Left lung (tissue), 10 donors: ENCODE measurements around the gene POMC. TPM values are rescaled to one million over a fixed set of nuclear protein-coding genes. Genes with fewer than 3 reads are reported as not detected.
A peak's percentile ranks its signal among the peaks of the same experiment; 100 is the strongest.
"Not testable (repeated sequence)": the region's sequence is repeated elsewhere in the genome, so short reads cannot be mapped to it uniquely, and the experiment has no call there.

Source experiments
- ATAC-seq: fragments of 200-7000 bp; cut with Tn5 transposase; one replicate; pipeline ENCODE4 v1.9.1; 2020; ENCODE audit warnings: moderate library complexity
- DNase-seq, 4 donors: peaks; one replicate each; pipeline ENCODE4 v3.0.0-alpha.2; 2013 to 2020
- H3K27ac ChIP-seq, 2 donors: fragments of 200-600 bp; sonication (generic) in 1 of 2; one replicate each; pipeline versions ENCODE4 v1.5.0 to v1.8.0; 2020 to 2021
- H3K27me3 ChIP-seq, 2 donors: fragments of 200-600 bp; sonication (generic) in 1 of 2; one replicate each; pipeline versions ENCODE4 v1.5.0 to v1.8.0; 2020 to 2021
- H3K36me3 ChIP-seq, 2 donors: fragments of 200-600 bp; sonication (generic) in 1 of 2; one replicate each; pipeline versions ENCODE4 v1.5.0 to v1.8.0; 2020 to 2021
- H3K4me1 ChIP-seq, 2 donors: fragments of 200-600 bp; one replicate each; pipeline ENCODE4 v1.8.0; 2021
- H3K4me3 ChIP-seq, 2 donors: fragments of 200-600 bp; sonication (generic) in 1 of 2; one replicate each; pipeline versions ENCODE4 v1.5.0 to v1.8.0; 2020 to 2021; ENCODE audit warnings: mild to moderate bottlenecking in 1 of 2
- H3K9me3 ChIP-seq, 2 donors: fragments of 200-600 bp; sonication (generic) in 1 of 2; one replicate each; pipeline versions ENCODE4 v1.5.0 to v1.8.0; 2020 to 2021
- CTCF ChIP-seq, 2 donors: fragments of 200-600 bp; sonication (generic) in 1 of 2; IDR thresholded peaks; one replicate each; pipeline versions ENCODE4 v1.5.0 to v1.8.0; 2021; ENCODE audit warnings: antibody characterized with exemption in 2 of 2
- intact Hi-C, 2 donors: fragments of 100-400 bp; cut with DNase I; formaldehyde crosslinking; loops; one replicate each; pipeline versions ENCODE4 v1.11.2 to v1.14.2; 2022
- polyA plus RNA-seq, 6 donors: library from polyadenylated mRNA; unstranded; fragments of 120-200 nt; gene quantifications; one replicate each; pipeline ENCODE4 v1.2.1, GENCODE V29; 2013; ENCODE audit not compliant: insufficient read length in 6 of 6
- total RNA-seq, 2 donors: library from RNA; stranded (reverse); fragmentation: NEBNext Ultra II Directional; extraction: Animal tissue kit (Norgen Biotek cat#: 25700); gene quantifications; one replicate each; pipeline ENCODE4 v1.2.1, GENCODE V29; 2021
- donor health status: DM: no; HTN: yes; CAD: no.
- donor health status: DM: no; HTN: no; CAD: no.

POMC gene
- total and polyA plus RNA-seq, 8 donors: 0.74 to 3.7 (median 1.8) TPM

- H3K27me3 ChIP-seq: no peaks in the 10 kb centered on the region
- ATAC-seq (no peak), DNase-seq (no peak)
- no peaks in the 10 kb centered on the region for H3K4me1 ChIP-seq
- no peak overlapping the region for H3K4me3 ChIP-seq
- intact Hi-C loops: no loop called here
- no peak overlapping the region for H3K27ac ChIP-seq
- no peak for TF ChIP-seq CTCF (IDR thresholded peaks at IDR 0.05)
- H3K36me3 ChIP-seq: no peaks in the 10 kb centered on the region
- no peaks in the 10 kb centered on the region for H3K9me3 ChIP-seq
These were observed 16.7 kb downstream of the POMC start for GRCh38 chr2:25151718-25152117.

GRCh38 chr2:25150993-25151392 lies 17.4 kb downstream of the POMC start:
- H3K4me3 ChIP-seq, ATAC-seq, intact Hi-C loops: not testable (repeated sequence)

GRCh38 chr2:25149646-25150045 lies 18.7 kb downstream of the POMC start:
- H3K36me3 ChIP-seq: no peaks in the 10 kb centered on the region
- no peaks in the 10 kb centered on the region for H3K9me3 ChIP-seq
- H3K4me1 ChIP-seq: no peaks in the 10 kb centered on the region
- H3K27me3 ChIP-seq: no peaks in the 10 kb centered on the region
- TF ChIP-seq CTCF (IDR thresholded peaks at IDR 0.05): no peak
- no peak overlapping the region for H3K27ac ChIP-seq
- no peak for ATAC-seq
- intact Hi-C loops: no loop called here
- H3K4me3 ChIP-seq: no peak overlapping the region
- DNase-seq: no peak

More at GRCh38 chr2:25150993-25151392, 17.4 kb downstream of the POMC start:
- H3K4me1 ChIP-seq, H3K27ac ChIP-seq, H3K36me3 ChIP-seq, H3K27me3 ChIP-seq, H3K9me3 ChIP-seq, DNase-seq: not testable (repeated sequence)

- Histone ChIP-seq H3K4me1 (no peaks in the 10 kb centered on the region), H3K4me3 (no peak overlapping the region), H3K27me3 (no peaks in the 10 kb centered on the region), H3K27ac (no peak overlapping the region), H3K36me3 (no peaks in the 10 kb centered on the region), H3K9me3 (no peaks in the 10 kb centered on the region)
- no peak for TF ChIP-seq CTCF (IDR thresholded peaks at IDR 0.05)
- ATAC-seq (no peak), DNase-seq (no peak)
- intact Hi-C loops: no loop called here
These were observed 21.5 kb downstream of the POMC start for GRCh38 chr2:25146896-25147295.

GRCh38 chr2:25145803-25146202 lies 22.6 kb downstream of the POMC start:
- no peak for DNase-seq
- no peak overlapping the region for H3K4me3 ChIP-seq
- no peaks in the 10 kb centered on the region for H3K9me3 ChIP-seq
- TF ChIP-seq CTCF (IDR thresholded peaks at IDR 0.05): no peak
- intact Hi-C loops: no loop called here
- H3K36me3 ChIP-seq: no peaks in the 10 kb centered on the region
- H3K27me3 ChIP-seq: no peaks in the 10 kb centered on the region
- no peaks in the 10 kb centered on the region for H3K4me1 ChIP-seq
- no peak overlapping the region for H3K27ac ChIP-seq
- ATAC-seq: no peak

- no peak for DNase-seq
- Histone ChIP-seq H3K9me3 (no peaks in the 10 kb centered on the region), H3K4me3 (no peak overlapping the region), H3K4me1 (no peaks in the 10 kb centered on the region), H3K27me3 (no peaks in the 10 kb centered on the region), H3K27ac (no peak overlapping the region), H3K36me3 (no peaks in the 10 kb centered on the region)
- ATAC-seq: no peak
- no peak for TF ChIP-seq CTCF (IDR thresholded peaks at IDR 0.05)
- intact Hi-C loops: no loop called here
These were observed 27.3 kb downstream of the POMC start for GRCh38 chr2:25141120-25141519.

- H3K27ac ChIP-seq, H3K36me3 ChIP-seq, H3K4me3 ChIP-seq, H3K9me3 ChIP-seq, H3K4me1 ChIP-seq, DNase-seq, intact Hi-C loops, H3K27me3 ChIP-seq: not testable (repeated sequence)
- ATAC-seq: peak; percentile 73
These were observed 27.8 kb downstream of the POMC start for GRCh38 chr2:25140535-25140934.
